Measurements from ENCODE around the gene KIAA1671.

KIAA1671 gene

GRCh38 chr22:25096638-25097405 is 144.3 kb downstream of the KIAA1671 start:
- FAIRE-seq: no peak

GRCh38 chr22:25098445-25099081 is 146.0 kb downstream of the KIAA1671 start:
- FAIRE-seq: no peak

GRCh38 chr22:25099202-25099601 is 146.7 kb downstream of the KIAA1671 start:
- FAIRE-seq: no peak

GRCh38 chr22:25100402-25100801 is 147.9 kb downstream of the KIAA1671 start:
- FAIRE-seq: no peak

- FAIRE-seq: no peak
Measured at GRCh38 chr22:25100948-25101347, 148.4 kb downstream of the KIAA1671 start.

- no peak for FAIRE-seq
Measured at GRCh38 chr22:25101501-25101900, 149.0 kb downstream of the KIAA1671 start.

- no peak for FAIRE-seq
Measured at GRCh38 chr22:25101986-25102385, 149.5 kb downstream of the KIAA1671 start.

- no peak for FAIRE-seq
Measured at GRCh38 chr22:25102722-25103121, 150.2 kb downstream of the KIAA1671 start.

- no peak for FAIRE-seq
Measured at GRCh38 chr22:25104367-25104766, 151.9 kb downstream of the KIAA1671 start.

GRCh38 chr22:25105817-25106650 is 153.5 kb downstream of the KIAA1671 start:
- no peak for FAIRE-seq

GRCh38 chr22:25109878-25110595 is 157.5 kb downstream of the KIAA1671 start:
- no peak for FAIRE-seq

- FAIRE-seq: no peak
Measured at GRCh38 chr22:25110596-25110845, 158.0 kb downstream of the KIAA1671 start.

GRCh38 chr22:25110846-25111578 is 158.5 kb downstream of the KIAA1671 start:
- no peak for FAIRE-seq

- no peak for FAIRE-seq
Measured at GRCh38 chr22:25111579-25112517, 159.3 kb downstream of the KIAA1671 start.

- FAIRE-seq: no peak
Measured at GRCh38 chr22:25112538-25113253, 160.2 kb downstream of the KIAA1671 start.

- FAIRE-seq: no peak
Measured at GRCh38 chr22:25113316-25113721, 160.8 kb downstream of the KIAA1671 start.

GRCh38 chr22:25114369-25115362 is 162.2 kb downstream of the KIAA1671 start:
- no peak for FAIRE-seq

- FAIRE-seq: no peak
Measured at GRCh38 chr22:25119609-25120008, 167.1 kb downstream of the KIAA1671 start.

GRCh38 chr22:25120093-25120561 is 167.6 kb downstream of the KIAA1671 start:
- no peak for FAIRE-seq
